ENCODE data around the gene TNFSF12.
A peak's percentile ranks its signal among the peaks of the same experiment; 100 is the strongest.

The TNFSF12 gene

GRCh38 chr17:7572588-7573323, 23.9 kb downstream of the TNFSF12 start:
- peak; percentile 100 for DNase-seq

GRCh38 chr17:7573324-7574080, 24.6 kb downstream of the TNFSF12 start:
- DNase-seq = peak; percentile 94

GRCh38 chr17:7574176-7574953, 25.5 kb downstream of the TNFSF12 start:
- no peak for DNase-seq

GRCh38 chr17:7575481-7575883, 26.6 kb downstream of the TNFSF12 start:
- no peak for DNase-seq

- DNase-seq = no peak
These were observed 27.1 kb downstream of the TNFSF12 start for GRCh38 chr17:7575959-7576358.

GRCh38 chr17:7576432-7576937, 27.6 kb downstream of the TNFSF12 start:
- no peak for DNase-seq

- no peak for DNase-seq
These were observed 28.7 kb downstream of the TNFSF12 start for GRCh38 chr17:7577327-7578199.

- DNase-seq = peak; percentile 70
These were observed 30.4 kb downstream of the TNFSF12 start, which contains the start of gene CD68 for GRCh38 chr17:7579001-7579833. TSS of gene CD68 (plus strand) at chr17:7579638. CDS start at chr17:7579678, 40 bp downstream.

- DNase-seq = no peak
These were observed 31.2 kb downstream of the TNFSF12 start for GRCh38 chr17:7579834-7580603.

- DNase-seq = peak; percentile 40
These were observed 32.0 kb downstream of the TNFSF12 start for GRCh38 chr17:7580604-7581575.

GRCh38 chr17:7582396-7583252, 33.8 kb downstream of the TNFSF12 start:
- no peak for DNase-seq

GRCh38 chr17:7583253-7584109, 34.6 kb downstream of the TNFSF12 start, which contains the start of gene MPDU1:
TSS of gene MPDU1 (plus strand) at chr17:7583852. CDS start at chr17:7583863, 11 bp downstream.
- peak; percentile 99 for DNase-seq

- no peak for DNase-seq
These were observed 38.0 kb downstream of the TNFSF12 start for GRCh38 chr17:7586673-7587419.

GRCh38 chr17:7587420-7588151, 38.7 kb downstream of the TNFSF12 start:
- peak; percentile 49 for DNase-seq

GRCh38 chr17:7588553-7589203, 39.8 kb downstream of the TNFSF12 start:
- no peak for DNase-seq

Measured in right forelimb (tissue), 1 donor.